Measurements from ENCODE around the gene PFN2. TPM values are rescaled to one million over a fixed set of nuclear protein-coding genes. Genes with fewer than 3 reads are reported as not detected.

PFN2 gene
- total and polyA plus RNA-seq, 2 donors (not counting 1 experiment from before 2014, with no cell fraction given) = 1.2 to 8.1 TPM

- H3K9me3 Mint-ChIP-seq (ENCODE audit: insufficient read depth) = no peaks in the 10 kb centered on the region
- H3K36me3 ChIP-seq (replicated peaks in 1 of 2; ENCODE audit: control extremely low read depth in 1 of 2, control insufficient read depth in 1 of 2, extremely low read depth in 1 of 2, insufficient read depth in 2 of 2, low read length in 1 of 2) = no peaks in the 10 kb centered on the region
- H3K4me3 Mint-ChIP-seq = peak overlapping the region; percentile 96
- H3K4me3 ChIP-seq (ENCODE audit: control extremely low read depth in 1 of 5, extremely low read depth in 1 of 5, insufficient read depth in 1 of 5, low read depth in 2 of 5, low read length in 4 of 5) = peak overlapping the region; percentile 25 to 78 (median 67)
- ChIA-PET CTCF (interaction anchor here (1.4 to 3.3 kb wide), 2 partner anchors 14 to 249 kb away, joined by 4 to 12 read pairs; no protein-coding TSS in a partner anchor), POLR2A (no interaction called here)
- peaks cover 18% of the 10 kb centered on the region for H3K4me1 Mint-ChIP-seq
- 3% methylated on average over 37 of the region's 42 CpGs for WGBS (ENCODE audit: insufficient coverage)
- no peaks in the 10 kb centered on the region for H3K9me3 ChIP-seq (ENCODE audit: control extremely low read depth in 1 of 3, control insufficient read depth in 2 of 3, insufficient read depth in 1 of 3, low read length in 2 of 3)
- H3K27me3 ChIP-seq (replicated peaks in 1 of 4; ENCODE audit: control extremely low read depth in 1 of 4, control insufficient read depth in 3 of 4, insufficient read depth in 4 of 4, low read length in 3 of 4) = peaks cover 0 to 15% (median 14%) of the 10 kb centered on the region in 4 experiments
- H3K4me2 ChIP-seq (replicated peaks; ENCODE audit: low read depth, low read length, poor library complexity, severe bottlenecking) = peak overlapping the region; percentile 97
- peak overlapping the region; percentile 90 for H2AFZ ChIP-seq (ENCODE audit: insufficient read depth, low read depth, low read length, poor library complexity, severe bottlenecking)
- H3K4me1 ChIP-seq (ENCODE audit: control insufficient read depth in 2 of 2, insufficient read depth in 2 of 2, low read length in 2 of 2) = peaks cover 14% of the 10 kb centered on the region in 2 donors
- peak overlapping the region; percentile 76 for H3K9ac ChIP-seq (ENCODE audit: low read length)
- peak overlapping the region; percentile 83 for H3K27ac Mint-ChIP-seq
- peak; percentile 65 for DNase-seq
- no peak overlapping the region for H3K27ac ChIP-seq (ENCODE audit: low read length in 2 of 2)
- TF ChIP-seq EZH2 (IDR thresholded peaks at IDR 0.05; ENCODE audit: borderline replicate concordance, insufficient read depth, low read depth, low read length, poor library complexity, severe bottlenecking) = peak; percentile 92
- no peak for TF ChIP-seq CTCF (IDR thresholded peaks at IDR 0.05)
- no peaks in the 10 kb centered on the region for H3K79me2 ChIP-seq (ENCODE audit: control insufficient read depth, insufficient read depth, low read length)
- H3K27me3 Mint-ChIP-seq = peaks cover 31% of the 10 kb centered on the region
- intact Hi-C loops (cut with micrococcal nuclease) = loop anchor here (2.0 to 10.0 kb wide), 4 partner anchors 219 to 1413 kb away; partner anchors contain the start of genes COMMD2, P2RY12, SIAH2 and TSC22D2
- no peak for ATAC-seq (ENCODE audit: low read depth)
- no peaks in the 10 kb centered on the region for H4K20me1 ChIP-seq (ENCODE audit: control insufficient read depth, insufficient read depth, low read length, poor library complexity, severe bottlenecking)
Measured at GRCh38 chr3:149971403-149972075, 844 bp upstream of the PFN2 start.

Data from B cell (primary cell).